NCI-H510A (cell line): Measurements from ENCODE around the gene LTA.
"Not testable (repeated sequence)": the region's sequence is repeated elsewhere in the genome, so short reads cannot be mapped to it uniquely, and the experiment has no call there.

Source experiments
- DNase-seq: peaks from one replicate; lab custom pipeline; 2025; lab: John Stamatoyannopoulos, UW

LTA gene

GRCh38 chr6:31541658-31542521, 30.2 kb upstream of the LTA start, which contains the start of gene DDX39B:
TSS of gene DDX39B (minus strand) at chr6:31542003. CDS start at chr6:31540532, 1,471 bp downstream.
- DNase-seq = peak; percentile 98

DNA sequence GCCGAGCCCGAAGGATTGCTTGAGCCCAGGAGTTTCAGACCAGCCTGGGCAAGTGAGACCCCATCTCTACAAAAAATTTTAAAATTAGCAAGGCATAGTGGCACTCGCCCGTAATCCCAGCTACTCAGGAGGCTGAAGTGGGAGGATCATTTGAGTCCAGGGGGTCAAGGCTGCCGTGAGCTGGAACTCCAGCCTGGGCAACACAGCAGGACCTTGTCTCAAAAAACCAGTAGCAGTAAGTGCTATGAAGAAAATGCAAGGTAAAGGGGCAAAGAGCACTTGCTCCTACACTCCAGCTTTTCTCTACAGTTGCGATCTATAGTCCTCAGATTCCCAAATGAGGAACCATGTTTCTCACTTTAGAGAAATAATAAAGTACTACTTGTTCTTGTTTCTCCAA, 28.4 kb upstream of the LTA start:
- no peak for DNase-seq

GRCh38 chr6:31544676-31545075, 27.4 kb upstream of the LTA start:
- no peak for DNase-seq

- no peak for DNase-seq
These were observed 26.8 kb upstream of the LTA start for GRCh38 chr6:31545291-31545690.

GRCh38 chr6:31546339-31546957, 25.6 kb upstream of the LTA start, which contains the start of gene ATP6V1G2:
TSS of gene ATP6V1G2 (minus strand) at chr6:31546608. CDS start at chr6:31546559, 49 bp downstream.
- DNase-seq = peak; percentile 98

DNA sequence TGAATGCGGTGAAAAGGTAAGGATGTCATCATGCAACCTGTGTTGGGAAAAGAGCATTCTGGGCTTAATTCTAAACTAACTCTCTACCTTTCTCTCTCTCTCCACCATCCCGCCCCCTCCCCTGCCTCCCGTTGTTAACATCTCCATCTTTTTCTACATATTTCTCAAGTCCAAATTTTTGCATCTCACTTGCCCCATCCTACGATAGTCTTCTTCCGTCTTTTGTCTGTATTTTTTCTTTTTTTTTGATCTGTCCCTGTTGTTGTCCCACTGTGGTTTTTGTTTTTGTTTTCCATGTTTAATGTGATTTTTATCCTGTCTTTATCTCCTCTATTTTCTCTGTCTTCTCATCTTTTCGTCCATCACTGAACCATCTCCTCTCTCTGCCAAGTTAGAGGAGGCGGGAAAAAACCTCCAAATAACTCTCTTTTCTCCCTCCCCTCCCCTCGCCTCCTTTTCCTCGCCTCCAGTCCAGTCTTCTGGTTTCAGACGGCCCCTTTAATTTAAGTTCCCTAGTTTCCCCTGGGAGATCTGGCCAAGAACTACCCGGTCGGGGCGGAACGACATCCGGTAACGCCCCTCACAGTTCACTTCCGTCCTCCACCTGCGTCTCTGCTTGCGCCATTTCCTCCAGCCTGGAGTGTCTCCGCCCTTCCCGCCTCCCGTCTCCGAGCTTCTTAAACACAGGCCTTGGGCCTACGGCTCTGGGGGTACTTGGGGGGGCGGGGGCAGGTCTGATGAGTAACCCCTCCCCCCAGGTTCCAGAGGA, 24.9 kb upstream of the LTA start, which contains the start of gene NFKBIL1:
NFKBIL1 (plus strand) TSS at position 651 of the 769 bp plus-strand sequence; CDS start at position 738, 87 bp downstream.
- peak; percentile 97 for DNase-seq

DNA sequence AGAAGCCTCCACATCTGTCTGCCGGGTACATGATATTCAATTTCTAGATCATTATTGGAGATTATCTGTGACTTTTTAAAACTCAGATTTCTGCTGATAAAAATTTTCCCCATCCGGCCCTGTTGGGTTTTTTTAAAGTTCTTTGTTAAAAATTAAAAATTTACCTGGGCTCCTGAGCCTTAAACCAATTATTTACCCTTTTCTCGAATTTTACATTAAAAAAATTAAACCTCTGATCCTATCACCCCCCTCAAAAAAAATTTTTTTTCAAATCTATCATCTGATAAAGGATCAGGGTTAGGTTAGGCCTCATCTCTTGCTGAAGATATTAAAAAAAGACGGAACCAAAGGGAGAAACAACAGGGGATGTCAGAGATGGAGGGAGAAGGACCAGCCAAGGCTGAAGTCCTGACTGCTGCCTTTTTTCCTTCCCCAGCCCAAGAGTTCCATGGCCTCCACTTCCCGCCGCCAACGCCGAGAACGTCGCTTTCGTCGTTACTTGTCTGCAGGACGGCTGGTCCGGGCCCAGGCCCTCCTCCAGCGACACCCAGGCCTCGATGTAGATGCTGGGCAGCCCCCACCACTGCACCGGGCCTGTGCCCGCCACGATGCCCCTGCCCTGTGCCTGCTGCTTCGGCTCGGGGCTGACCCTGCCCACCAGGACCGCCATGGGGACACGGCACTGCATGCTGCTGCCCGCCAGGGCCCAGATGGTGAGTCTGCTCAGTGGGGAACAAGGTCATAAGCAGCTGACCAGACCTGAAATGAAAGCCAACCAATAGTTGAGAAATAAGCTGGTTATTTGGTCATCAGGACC, 24.2 kb upstream of the LTA start:
- DNase-seq = no peak

DNA sequence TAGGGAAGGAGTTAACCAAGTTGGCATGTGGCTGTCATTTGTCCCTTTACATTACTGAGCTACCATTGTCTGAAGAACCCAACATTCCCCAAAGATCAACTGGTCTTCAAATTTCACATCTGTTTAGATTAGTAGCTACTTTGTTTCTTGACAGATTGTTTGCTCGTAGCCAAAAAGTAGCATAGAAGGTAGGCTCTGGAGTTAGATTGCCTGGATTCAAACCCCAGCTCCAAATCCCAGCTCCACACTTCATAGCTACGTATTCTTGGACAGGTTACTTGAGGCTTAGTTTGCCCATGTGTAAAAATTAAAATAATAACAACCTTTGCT, 23.6 kb upstream of the LTA start:
- no peak for DNase-seq

DNA sequence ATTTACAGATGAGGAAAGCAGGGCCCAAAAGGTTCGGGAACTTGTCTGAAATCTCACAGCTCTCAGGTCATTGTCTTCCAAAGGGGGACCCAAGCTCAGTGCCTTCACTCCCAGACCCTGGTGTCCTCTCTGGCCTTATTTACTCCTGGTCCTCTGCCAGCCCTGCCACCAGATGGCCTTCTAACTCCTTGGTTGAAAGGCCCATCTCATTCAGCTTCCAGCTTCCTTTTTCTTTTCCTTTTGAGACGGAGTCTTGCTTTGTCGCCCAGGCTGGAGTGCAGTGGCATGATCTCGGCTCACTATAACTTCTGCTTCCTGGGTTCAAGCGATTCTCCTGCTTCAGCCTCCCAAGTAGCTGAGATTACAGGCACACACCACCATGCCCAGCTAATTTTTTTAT, 20.7 kb upstream of the LTA start:
- not testable (repeated sequence) for DNase-seq

DNA sequence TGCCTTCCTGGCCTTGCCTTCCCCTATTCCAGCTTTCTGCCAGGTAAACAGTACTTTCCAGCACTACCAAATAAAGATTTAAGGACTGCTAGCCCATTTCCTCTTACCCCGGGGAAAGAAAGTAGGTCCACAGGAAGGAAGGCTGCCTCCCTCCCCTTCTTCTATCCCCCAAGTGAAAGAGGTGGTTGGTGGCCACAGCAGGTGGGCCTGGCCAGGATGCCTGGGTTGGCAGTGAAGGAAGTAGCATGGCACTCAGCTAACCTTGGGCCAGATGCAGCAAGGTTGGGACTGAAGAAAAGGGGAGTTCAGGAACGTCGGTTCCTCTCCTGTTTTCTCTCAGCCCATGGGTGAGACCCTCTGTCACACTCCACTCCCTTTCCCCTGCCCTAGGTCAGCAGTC, 15.8 kb upstream of the LTA start:
- no peak for DNase-seq

DNA sequence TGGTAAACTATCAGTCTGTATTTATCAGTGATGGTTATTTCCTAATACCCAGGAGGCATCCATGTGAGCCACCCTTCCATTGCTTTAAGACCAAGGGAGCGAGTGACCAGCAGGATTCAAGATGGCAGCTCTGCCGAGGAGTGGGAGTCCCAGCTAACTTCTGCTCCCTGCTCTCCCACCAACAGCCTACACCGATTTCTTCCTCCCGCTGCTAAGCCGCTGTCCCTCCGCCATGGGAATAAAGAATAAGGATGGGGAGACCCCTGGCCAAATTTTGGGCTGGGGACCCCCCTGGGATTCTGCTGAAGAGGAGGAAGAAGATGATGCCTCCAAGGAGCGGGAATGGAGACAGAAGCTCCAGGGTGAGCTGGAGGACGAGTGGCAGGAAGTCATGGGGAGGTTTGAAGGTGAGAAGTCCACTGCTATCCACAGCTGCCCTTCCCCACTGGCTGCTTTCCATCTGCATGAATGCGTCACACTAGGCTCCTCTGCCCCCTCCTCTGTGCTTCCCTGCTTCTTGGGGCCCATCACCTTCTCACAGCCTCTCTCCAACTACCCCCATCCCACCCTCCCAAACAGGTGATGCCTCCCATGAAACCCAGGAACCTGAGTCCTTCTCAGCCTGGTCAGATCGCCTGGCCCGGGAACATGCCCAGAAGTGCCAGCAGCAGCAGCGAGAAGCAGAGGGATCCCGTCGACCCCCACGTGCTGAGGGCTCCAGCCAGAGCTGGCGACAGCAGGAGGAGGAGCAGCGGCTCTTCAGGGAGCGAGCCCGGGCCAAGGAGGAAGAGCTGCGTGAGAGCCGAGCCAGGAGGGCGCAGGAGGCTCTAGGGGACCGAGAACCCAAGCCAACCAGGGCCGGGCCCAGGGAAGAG, 14.4 kb upstream of the LTA start:
- DNase-seq = no peak

- no peak for DNase-seq
These were observed 13.8 kb upstream of the LTA start for GRCh38 chr6:31558318-31558625.

GRCh38 chr6:31558631-31559500, 13.2 kb upstream of the LTA start:
- DNase-seq = no peak

- no peak for DNase-seq
These were observed 12.5 kb upstream of the LTA start for GRCh38 chr6:31559606-31559957.

DNA sequence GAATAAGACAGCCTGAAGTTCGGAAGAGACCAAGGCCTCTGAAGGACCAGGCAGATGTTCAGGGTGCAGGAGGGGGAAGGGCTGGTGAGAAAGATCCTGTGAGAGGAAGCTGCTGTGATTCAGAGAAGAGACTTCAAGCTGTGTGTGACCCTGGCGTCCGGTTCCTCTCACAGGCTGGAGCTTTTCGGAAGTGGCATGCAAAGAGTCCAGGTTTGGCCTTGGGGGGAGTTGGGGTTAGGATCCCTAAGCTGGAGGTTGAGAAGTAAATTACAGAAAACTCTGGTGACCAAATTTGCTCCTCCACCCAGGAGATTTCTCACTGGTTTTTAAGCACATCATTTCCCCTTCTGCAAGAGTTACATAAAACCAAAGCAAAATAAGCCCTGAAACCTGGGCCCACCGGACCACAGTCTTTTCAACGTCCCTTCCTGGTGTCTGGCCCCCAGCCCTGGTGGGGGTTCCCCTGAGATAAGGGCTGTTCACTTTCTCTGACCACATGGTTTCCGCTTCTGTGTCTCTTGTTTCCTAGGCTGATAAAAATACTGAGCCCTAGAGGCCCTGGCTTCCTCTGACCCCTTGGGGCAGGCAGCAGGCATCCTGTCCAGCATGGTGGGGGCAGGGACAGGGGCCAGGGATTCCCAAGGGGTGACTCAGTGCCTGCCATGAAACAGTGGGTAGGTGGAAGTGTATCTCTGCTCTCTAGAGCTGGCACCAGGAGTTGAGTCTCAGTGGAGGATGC, 12.0 kb upstream of the LTA start:
- DNase-seq = no peak

DNA sequence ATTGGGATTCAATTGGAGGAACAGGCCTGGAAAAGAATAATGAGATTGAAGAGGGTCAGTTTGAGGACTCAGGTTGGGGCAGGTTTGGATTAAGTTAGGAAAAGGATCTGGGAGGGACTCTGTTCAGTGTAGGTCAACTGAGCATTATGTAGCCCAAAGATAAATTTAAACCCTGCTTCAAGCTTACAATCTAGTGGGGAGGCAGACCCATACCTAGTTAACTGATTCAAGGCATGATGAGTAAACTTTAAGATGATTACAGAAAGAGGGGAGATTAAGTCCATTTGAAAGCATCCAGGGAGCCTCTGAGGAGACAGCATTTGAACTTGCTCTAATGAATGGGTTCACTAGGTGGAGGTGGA, 11.4 kb upstream of the LTA start:
- no peak for DNase-seq

DNA sequence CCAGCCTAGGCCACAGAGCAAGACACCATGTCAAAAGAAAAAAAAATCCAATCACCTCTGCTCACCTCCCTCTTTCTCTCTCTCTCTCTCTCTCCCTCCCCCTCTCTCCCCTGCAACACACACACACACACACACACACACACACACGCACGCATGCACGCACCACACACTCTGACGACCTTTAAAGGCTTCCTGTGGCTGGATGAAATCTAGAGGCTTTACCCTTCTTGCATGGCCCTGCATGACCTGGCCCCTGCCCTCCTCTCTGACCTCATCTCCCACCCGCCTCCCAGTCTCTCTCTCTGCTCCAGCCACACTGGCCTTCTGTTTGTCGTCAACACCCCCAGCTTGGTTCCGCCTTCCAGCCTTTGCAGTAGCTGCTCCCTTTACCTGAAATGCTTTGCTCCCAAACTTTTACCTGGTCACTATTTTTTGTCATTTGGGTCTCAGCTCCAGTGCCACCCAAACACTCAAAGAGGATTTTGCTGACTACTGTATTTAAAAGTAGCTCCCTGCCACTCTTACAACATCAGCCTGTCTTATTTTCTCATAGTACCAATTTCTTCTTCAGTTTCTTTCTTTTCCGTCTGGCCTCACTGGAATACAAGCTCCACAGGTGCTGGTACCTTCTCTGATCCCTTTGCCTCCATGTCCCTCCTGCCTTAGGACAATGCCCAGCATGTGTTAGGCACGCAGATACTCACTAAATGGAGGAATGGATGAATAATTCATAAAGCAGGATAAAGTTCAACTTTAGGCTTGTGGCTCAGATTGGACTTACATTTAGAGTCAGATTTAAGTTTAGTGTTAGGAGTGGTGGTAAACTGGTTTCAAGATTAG, 4.3 kb upstream of the LTA start:
- no peak for DNase-seq

DNA sequence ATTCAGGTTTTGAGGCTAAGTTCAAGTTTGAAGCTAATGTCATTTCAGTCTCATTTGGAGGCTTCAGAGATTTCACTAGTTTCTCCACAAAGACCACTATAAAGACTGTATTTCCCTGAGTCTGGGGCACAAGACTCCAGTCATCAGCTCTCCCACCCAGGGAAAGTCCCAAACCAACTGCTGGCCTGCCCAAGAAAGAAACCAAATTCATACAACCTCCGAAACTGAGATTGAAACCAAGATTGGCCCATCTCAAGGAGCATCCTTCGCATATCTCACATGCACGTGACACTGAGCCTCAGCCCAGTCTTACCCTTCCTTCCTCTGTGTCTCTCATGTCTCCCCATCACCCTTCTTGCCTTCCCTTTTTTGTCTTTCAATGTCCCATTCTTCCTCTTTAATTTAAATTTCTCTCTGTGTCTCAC, 3.5 kb upstream of the LTA start:
- DNase-seq = no peak
